Right lobe of liver (tissue), 4 donors: ENCODE results near the gene USP28.

ENCODE experiments used
- POLR2A ChIP-seq: fragments of 450-650 bp; IDR thresholded peaks from one replicate; pipeline ENCODE4 v1.6.1; 2017; ENCODE audit warnings: antibody characterized with exemption, mild to moderate bottlenecking
- TF ChIP-seq, protein P1 (sequence below), 4 donors: fragments of 200-600 bp in 3 of 4; fragments of 450-650 bp in 1 of 4; IDR thresholded peaks; one replicate each; pipeline versions ENCODE4 v1.5.1 to v1.8.0; 2016 to 2022; ENCODE audit warnings: antibody characterized with exemption in 4 of 4, mild to moderate bottlenecking in 2 of 4
- donor health status: DM: no; HTN: no; CAD: no.
- donor health status: DM: no; HTN: no; CAD: no.
- donor health status: DM: no; HTN: yes; CAD: no.

- TF ChIP-seq, protein P1, sequence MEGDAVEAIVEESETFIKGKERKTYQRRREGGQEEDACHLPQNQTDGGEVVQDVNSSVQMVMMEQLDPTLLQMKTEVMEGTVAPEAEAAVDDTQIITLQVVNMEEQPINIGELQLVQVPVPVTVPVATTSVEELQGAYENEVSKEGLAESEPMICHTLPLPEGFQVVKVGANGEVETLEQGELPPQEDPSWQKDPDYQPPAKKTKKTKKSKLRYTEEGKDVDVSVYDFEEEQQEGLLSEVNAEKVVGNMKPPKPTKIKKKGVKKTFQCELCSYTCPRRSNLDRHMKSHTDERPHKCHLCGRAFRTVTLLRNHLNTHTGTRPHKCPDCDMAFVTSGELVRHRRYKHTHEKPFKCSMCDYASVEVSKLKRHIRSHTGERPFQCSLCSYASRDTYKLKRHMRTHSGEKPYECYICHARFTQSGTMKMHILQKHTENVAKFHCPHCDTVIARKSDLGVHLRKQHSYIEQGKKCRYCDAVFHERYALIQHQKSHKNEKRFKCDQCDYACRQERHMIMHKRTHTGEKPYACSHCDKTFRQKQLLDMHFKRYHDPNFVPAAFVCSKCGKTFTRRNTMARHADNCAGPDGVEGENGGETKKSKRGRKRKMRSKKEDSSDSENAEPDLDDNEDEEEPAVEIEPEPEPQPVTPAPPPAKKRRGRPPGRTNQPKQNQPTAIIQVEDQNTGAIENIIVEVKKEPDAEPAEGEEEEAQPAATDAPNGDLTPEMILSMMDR (IDR thresholded peaks at IDR 0.05) = no peak
- TF ChIP-seq POLR2A = no peak
These were observed 9.0 kb upstream of the USP28 start for GRCh38 chr11:113884361-113884836.
